PC-9 (cell line): ENCODE measurements around the gene GALNT2. TPM values are rescaled to one million over a fixed set of nuclear protein-coding genes. Genes with fewer than 3 reads are reported as not detected.

Experiments used
- BruUV-seq: library from RNA; stranded (reverse); fragments of 400-500 nt; replicated peaks from 2 replicates; lab custom pipeline; 2021; lab: Mats Ljungman, UMichigan
- CTCF ChIA-PET: fragments of 300-600 bp; sonication (Branson Sonifier 250); formaldehyde crosslinking; loops from one replicate; lab custom pipeline; 2022; ENCODE audit warnings: antibody characterized with exemption; lab: Charles Lee
- POLR2A ChIA-PET: fragments of 300-600 bp; sonication (Branson Sonifier 250); formaldehyde crosslinking; loops from one replicate; lab custom pipeline; 2022; ENCODE audit warnings: antibody characterized with exemption; ENCODE audit not compliant: unreplicated experiment; lab: Charles Lee
- DNase-seq, 2 experiments: peaks; one replicate each; pipeline versions ENCODE4 v3.0.0 to v3.0.0-alpha.2; 2015 to 2022; ENCODE audit warnings: mixed read lengths in 1 of 2
- H2AFZ ChIP-seq: fragments of 200-600 bp; sonication (generic); 2 replicates; pipeline ENCODE4 v1.8.1; 2017; ENCODE audit warnings: antibody characterized with exemption
- H3F3A ChIP-seq: fragments of 200-600 bp; sonication (generic); 2 replicates; pipeline ENCODE4 v1.8.1; 2017; ENCODE audit warnings: antibody characterized with exemption, mild to moderate bottlenecking, low read depth; ENCODE audit not compliant: insufficient read depth
- H3K27ac ChIP-seq: fragments of 200-600 bp; sonication (generic); 2 replicates; pipeline ENCODE4 v1.6.1; 2016; ENCODE audit warnings: mixed run types
- H3K27me3 ChIP-seq: fragments of 200-600 bp; sonication (generic); 2 replicates; pipeline ENCODE4 v1.6.1; 2016; ENCODE audit warnings: low read depth, mixed run types; ENCODE audit not compliant: insufficient read depth
- H3K36me3 ChIP-seq: fragments of 200-600 bp; sonication (generic); 2 replicates; pipeline ENCODE4 v1.6.1; 2016; ENCODE audit warnings: low read depth, mixed run types
- H3K4me1 ChIP-seq: fragments of 200-600 bp; sonication (generic); replicated peaks from 2 replicates; pipeline ENCODE4 v1.6.1; 2016; ENCODE audit warnings: mixed run types; ENCODE audit not compliant: insufficient read depth
- H3K4me2 ChIP-seq: fragments of 200-600 bp; sonication (generic); 2 replicates; pipeline ENCODE4 v1.6.1; 2017; ENCODE audit warnings: mixed run types
- H3K4me3 ChIP-seq: fragments of 200-600 bp; sonication (generic); 2 replicates; pipeline ENCODE4 v1.6.1; 2016; ENCODE audit warnings: mixed run types
- H3K79me2 ChIP-seq: fragments of 200-600 bp; sonication (generic); 2 replicates; pipeline ENCODE4 v1.6.1; 2017; ENCODE audit warnings: low read depth, mixed run types
- H3K9me2 ChIP-seq: fragments of 200-600 bp; sonication (generic); 2 replicates; pipeline ENCODE4 v1.8.1; 2017; ENCODE audit warnings: mild to moderate bottlenecking; ENCODE audit not compliant: insufficient read depth
- H3K9me3 ChIP-seq: fragments of 200-600 bp; sonication (generic); 2 replicates; pipeline ENCODE4 v1.8.1; 2016; ENCODE audit warnings: low read depth; ENCODE audit not compliant: insufficient read depth
- H4K20me1 ChIP-seq: fragments of 200-600 bp; sonication (generic); 2 replicates; pipeline ENCODE4 v1.8.1; 2017; ENCODE audit not compliant: insufficient read depth
- CTCF ChIP-seq: fragments of 200-600 bp; sonication (generic); conservative IDR thresholded peaks from 2 replicates; pipeline ENCODE4 v1.6.1; 2017; ENCODE audit warnings: mixed run types, antibody characterized with exemption, mild to moderate bottlenecking, moderate library complexity
- EZH2 ChIP-seq: fragments of 200-600 bp; sonication (generic); IDR thresholded peaks from 2 replicates; pipeline ENCODE4 v1.8.0; 2017; ENCODE audit warnings: antibody characterized with exemption, low read depth
- intact Hi-C: fragments of 100-400 bp; cut with micrococcal nuclease; formaldehyde crosslinking; loops from one replicate; pipeline ENCODE4 v1.10.0; 2022; ENCODE audit not compliant: unreplicated experiment
- total RNA-seq: library from RNA; stranded (reverse); gene quantifications from 2 replicates; pipeline ENCODE4 v1.2.3, GENCODE V29; 2021

Gene GALNT2
- total RNA-seq, 1 experiment from 2014 or later: 121 TPM

GRCh38 chr1:230065161-230065560 lies 1.9 kb upstream of the GALNT2 start:
- intact Hi-C loops: loop anchor here (5.0 kb wide), 3 partner anchors 122 to 202 kb away; no protein-coding TSS in a partner anchor

GRCh38 chr1:230065571-230065970 lies 1.5 kb upstream of the GALNT2 start:
- Histone ChIP-seq H3K36me3 (no peaks in the 10 kb centered on the region), H3K9me3 (no peaks in the 10 kb centered on the region), H3K4me1 (peaks cover 22% of the 10 kb centered on the region), H3K4me2 (peak overlapping the region; percentile 79; the same call in 1 of the 2 replicates), H3K79me2 (peaks cover 32% of the 10 kb centered on the region), H3K27ac (no peak overlapping the region), H3K9me2 (no peaks in the 10 kb centered on the region; the same call in 1 of the 2 replicates), H3K4me3 (no peak overlapping the region), H2AFZ (0 out of 2 replicates have a peak overlapping the region, but pooled peaks have one; percentile 5), H4K20me1 (peaks cover 12% of the 10 kb centered on the region; the same call in 1 of the 2 replicates), H3K27me3 (no peaks in the 10 kb centered on the region), H3F3A (peaks cover 8% of the 10 kb centered on the region; the same call in 1 of the 2 replicates)
- ChIA-PET POLR2A (no interaction called here), CTCF (no interaction called here)
- intact Hi-C loops: loop anchor here (5.0 kb wide), 3 partner anchors 122 to 202 kb away; no protein-coding TSS in a partner anchor
- TF ChIP-seq CTCF (no peak), EZH2 (no peak)
- no TSS peak for BruUV-seq
- DNase-seq: no peak

More at GRCh38 chr1:230065161-230065560, 1.9 kb upstream of the GALNT2 start:
- H3K9me2 ChIP-seq: no peaks in the 10 kb centered on the region; the same call in 1 of the 2 replicates
- no peak for DNase-seq
- no peak overlapping the region for H3K4me2 ChIP-seq
- POLR2A ChIA-PET: no interaction called here
- H3K27me3 ChIP-seq: no peaks in the 10 kb centered on the region
- no TSS peak for BruUV-seq
- H4K20me1 ChIP-seq: peaks cover 8% of the 10 kb centered on the region; the same call in 1 of the 2 replicates
- H2AFZ ChIP-seq: no peak overlapping the region
- H3K9me3 ChIP-seq: no peaks in the 10 kb centered on the region
- CTCF ChIA-PET: no interaction called here
- TF ChIP-seq EZH2 (no peak), CTCF (no peak)
- H3K4me1 ChIP-seq: peaks cover 21% of the 10 kb centered on the region
- H3K27ac ChIP-seq: no peak overlapping the region
- peaks cover 28% of the 10 kb centered on the region for H3K79me2 ChIP-seq
- no peaks in the 10 kb centered on the region for H3K36me3 ChIP-seq
- H3F3A ChIP-seq: peaks cover 8% of the 10 kb centered on the region; the same call in 1 of the 2 replicates
- H3K4me3 ChIP-seq: no peak overlapping the region

- peak overlapping the region; percentile 24; the same call in 1 of the 2 replicates for H3K27ac ChIP-seq
- DNase-seq: no peak
- TF ChIP-seq EZH2 (no peak), CTCF (no peak)
- intact Hi-C loops: loop anchor here (2.0 to 5.0 kb wide), 4 partner anchors 19 to 201 kb away; no protein-coding TSS in a partner anchor
- peak overlapping the region; percentile 79 for H3K4me2 ChIP-seq
- CTCF ChIA-PET: no interaction called here
- H2AFZ ChIP-seq: peak overlapping the region; percentile 5; the same call in 1 of the 2 replicates
- POLR2A ChIA-PET: no interaction called here
- H3K4me3 ChIP-seq: peak overlapping the region; percentile 93; the same call in 1 of the 2 replicates
- H3K9me3 ChIP-seq: no peaks in the 10 kb centered on the region
- peaks cover 8% of the 10 kb centered on the region; the same call in 1 of the 2 replicates for H3F3A ChIP-seq
- no peaks in the 10 kb centered on the region; the same call in 1 of the 2 replicates for H3K9me2 ChIP-seq
- no peaks in the 10 kb centered on the region for H3K27me3 ChIP-seq
- BruUV-seq: TSS peak; percentile 87
- H3K4me1 ChIP-seq: peaks cover 22% of the 10 kb centered on the region
- H3K79me2 ChIP-seq: peaks cover 37% of the 10 kb centered on the region
- peaks cover 12% of the 10 kb centered on the region; the same call in 1 of the 2 replicates for H4K20me1 ChIP-seq
- no peaks in the 10 kb centered on the region for H3K36me3 ChIP-seq
Observed at GRCh38 chr1:230066031-230066430, 1.0 kb upstream of the GALNT2 start.
